BJ (cell line): Measurements from ENCODE around the gene SEC23A. TPM values are rescaled to one million over a fixed set of nuclear protein-coding genes. Genes with fewer than 3 reads are reported as not detected.
A peak's percentile ranks its signal among the peaks of the same experiment; 100 is the strongest.
"Not testable (repeated sequence)": the region's sequence is repeated elsewhere in the genome, so short reads cannot be mapped to it uniquely, and the experiment has no call there.

ENCODE experiments used
- CTCF ChIA-PET: fragments of 350-600 bp; formaldehyde crosslinking; extraction: SDS; loops from one replicate; lab custom pipeline; 2021; ENCODE audit warnings: antibody characterized with exemption, inconsistent platforms; lab: Yijun Ruan, JAX
- POLR2A ChIA-PET: fragments of 300-600 bp; sonication (Branson Sonifier 250); formaldehyde crosslinking; extraction: SDS; loops from one replicate; lab custom pipeline; 2021; ENCODE audit warnings: antibody characterized with exemption; lab: Charles Lee
- DNase-seq: peaks from one replicate; pipeline ENCODE4 v3.0.0-alpha.2; 2011; ENCODE audit warnings: low read depth
- H3K27me3 ChIP-seq: 2 replicates; pipeline ENCODE4 v1.6.0; 2011; ENCODE audit warnings: low read length; ENCODE audit not compliant: control insufficient read depth, insufficient read depth
- H3K36me3 ChIP-seq: 2 replicates; pipeline ENCODE4 v1.5.1; 2011; ENCODE audit warnings: low read length; ENCODE audit not compliant: control insufficient read depth, insufficient read depth
- H3K4me3 ChIP-seq: 2 replicates; pipeline ENCODE4 v1.5.1; 2011; ENCODE audit warnings: low read depth, mild to moderate bottlenecking, control low read depth, low read length
- CTCF ChIP-seq: IDR thresholded peaks from 2 replicates; pipeline ENCODE4 v1.5.1; 2011; ENCODE audit warnings: low read depth, mild to moderate bottlenecking, control low read depth, inconsistent platforms, low read length, moderate library complexity; ENCODE audit not compliant: insufficient read depth
- polyA plus RNA-seq: library from polyadenylated mRNA; depleted of rRNA; stranded (reverse); fragments of >200 nt; gene quantifications from 2 replicates; pipeline ENCODE4 v1.2.3, GENCODE V29; 2011

Gene SEC23A
- polyA plus RNA-seq, 1 experiment, result 157 TPM

- Histone ChIP-seq H3K4me3 (no peak overlapping the region), H3K27me3 (no peaks in the 10 kb centered on the region), H3K36me3 (no peaks in the 10 kb centered on the region)
- no peak for DNase-seq
- ChIA-PET POLR2A (no interaction called here), CTCF (interaction anchor here (1.1 to 1.4 kb wide), 2 partner anchors 260 to 316 kb away, joined by 4 to 5 read pairs; no protein-coding TSS in a partner anchor)
- TF ChIP-seq CTCF, result no peak
Measured at GRCh38 chr14:39108791-39109190, 5.8 kb upstream of the SEC23A start.

- POLR2A ChIA-PET, result no interaction called here
- DNase-seq, result no peak
Measured at GRCh38 chr14:39107591-39107996, 4.6 kb upstream of the SEC23A start.

GRCh38 chr14:39104078-39104801, 1.2 kb upstream of the SEC23A start:
- not testable (repeated sequence) for H3K27me3 ChIP-seq, DNase-seq, H3K36me3 ChIP-seq
- ChIA-PET POLR2A (interaction anchor here (0.6 to 1.9 kb wide), 2 partner anchors 10 to 43 kb away, joined by 6 to 7 read pairs; no protein-coding TSS in a partner anchor), CTCF (interaction anchor here (1.1 kb wide), 1 partner anchor 324 kb away, joined by 4 read pairs; no protein-coding TSS in a partner anchor)
- peak overlapping the region; percentile 97 for H3K4me3 ChIP-seq

More at GRCh38 chr14:39107591-39107996, 4.6 kb upstream of the SEC23A start:
- H3K36me3 ChIP-seq, result no peaks in the 10 kb centered on the region
- H3K27me3 ChIP-seq, result no peaks in the 10 kb centered on the region
- H3K4me3 ChIP-seq, result no peak overlapping the region
- CTCF ChIA-PET, result interaction anchor here (0.6 to 2.5 kb wide), 4 partner anchors 261 to 322 kb away, joined by 3 to 20 read pairs (median 4); no protein-coding TSS in a partner anchor
- peak; percentile 53 for TF ChIP-seq CTCF

GRCh38 chr14:39102265-39102968, 618 bp downstream of the SEC23A start:
- ChIA-PET POLR2A (interaction anchor here (0.6 to 1.9 kb wide), 2 partner anchors 11 to 17 kb away, joined by 6 read pairs; no protein-coding TSS in a partner anchor), CTCF (interaction anchor here (1.0 kb wide), 1 partner anchor 11 kb away, joined by 3 read pairs; the partner anchor contains the start of gene GEMIN2)
- no peak for TF ChIP-seq CTCF
- no peak for DNase-seq
- Histone ChIP-seq H3K4me3 (peak overlapping the region; percentile 97), H3K36me3 (no peaks in the 10 kb centered on the region), H3K27me3 (no peaks in the 10 kb centered on the region)

GRCh38 chr14:39099748-39100147, 3.3 kb downstream of the SEC23A start:
- POLR2A ChIA-PET, result no interaction called here
- no peak for DNase-seq
- H3K4me3 ChIP-seq, result no peak overlapping the region
- TF ChIP-seq CTCF, result no peak
- CTCF ChIA-PET, result no interaction called here
- H3K27me3 ChIP-seq, result no peaks in the 10 kb centered on the region
- H3K36me3 ChIP-seq, result peaks cover 4% of the 10 kb centered on the region; the same call in 1 of the 2 replicates

- DNase-seq, CTCF ChIA-PET, POLR2A ChIA-PET, H3K36me3 ChIP-seq, H3K27me3 ChIP-seq, H3K4me3 ChIP-seq: not testable (repeated sequence)
Measured at GRCh38 chr14:39099215-39099614, 3.8 kb downstream of the SEC23A start.
